Thymus (tissue), 11 donors: ENCODE data around the gene RBM24. TPM values are rescaled to one million over a fixed set of nuclear protein-coding genes. Genes with fewer than 3 reads are reported as not detected.

Experiments
- DNase-seq, 9 donors: peaks; one replicate each; pipeline ENCODE4 v3.0.0-alpha.2; 2013; ENCODE audit warnings: low spot score in 9 of 9, low read depth in 6 of 9, missing footprints in 1 of 9
- H3K27ac ChIP-seq, 2 donors: one replicate each; pipeline ENCODE4 v1.5.1; 2013; ENCODE audit warnings: control low read depth in 1 of 2, low read depth in 1 of 2, low read length in 1 of 2, mild to moderate bottlenecking in 1 of 2, moderate library complexity in 1 of 2
- H3K27me3 ChIP-seq, 2 donors: one replicate each; pipeline ENCODE4 v1.5.1; 2013; ENCODE audit warnings: low read length in 1 of 2; ENCODE audit not compliant: control insufficient read depth in 2 of 2, insufficient read depth in 1 of 2
- H3K36me3 ChIP-seq, 2 donors: one replicate each; pipeline ENCODE4 v1.5.1; 2013; ENCODE audit warnings: low read length in 1 of 2, mild to moderate bottlenecking in 1 of 2, moderate library complexity in 1 of 2; ENCODE audit not compliant: control insufficient read depth in 2 of 2, insufficient read depth in 2 of 2
- H3K4me1 ChIP-seq, 2 donors: one replicate each; pipeline ENCODE4 v1.5.1; 2013; ENCODE audit warnings: low read length in 2 of 2; ENCODE audit not compliant: control insufficient read depth in 2 of 2, insufficient read depth in 2 of 2
- H3K4me3 ChIP-seq, 2 donors: one replicate each; pipeline ENCODE4 v1.5.1; 2013; ENCODE audit warnings: low read length in 2 of 2, control low read depth in 1 of 2, mild to moderate bottlenecking in 1 of 2
- H3K9me3 ChIP-seq, 2 donors: one replicate each; pipeline ENCODE4 v1.5.1; 2013; ENCODE audit warnings: low read length in 1 of 2, mild to moderate bottlenecking in 1 of 2; ENCODE audit not compliant: control insufficient read depth in 2 of 2, insufficient read depth in 1 of 2
- WGBS: extraction: QIAGEN DNeasy Blood & Tissue Kit; methylation state at CpG from one replicate; pipeline ENCODE4 v1.1.7; 2013; 5-methylcytosine and 5-hydroxymethylcytosine counted together
- polyA plus RNA-seq: library from polyadenylated mRNA; stranded (reverse); fragments of 200-250 nt; gene quantifications from one replicate; pipeline ENCODE4 v1.2.3, GENCODE V29; 2013
- total RNA-seq: library from RNA; stranded (reverse); fragments of 120-200 nt; gene quantifications from one replicate; pipeline ENCODE4 v1.2.4, GENCODE V29; 2013
- donor health status: healthy.

RBM24 gene
- total and polyA plus RNA-seq, 2 donors, result 0.99 to 2.0 TPM

DNA sequence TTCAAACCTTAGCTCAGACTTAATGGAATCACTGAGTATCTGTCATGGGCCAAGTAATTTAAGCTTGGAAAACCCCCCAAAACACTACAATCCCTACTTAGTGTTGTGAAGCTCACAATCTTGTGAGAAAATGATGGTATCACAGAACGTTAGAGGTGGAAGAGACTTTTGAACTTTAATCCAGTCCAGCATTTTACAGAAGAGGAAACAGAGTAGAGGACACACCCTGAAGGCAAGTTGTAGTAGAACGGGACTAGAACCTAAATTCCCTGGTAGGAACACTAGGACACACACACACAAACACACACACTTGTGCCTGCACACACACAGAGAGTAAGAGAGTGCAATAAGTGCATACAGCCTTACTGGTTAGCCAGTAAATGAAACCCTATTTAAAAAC lies 62.1 kb downstream of the RBM24 start:
- Histone ChIP-seq H3K36me3 (no peaks in the 10 kb centered on the region), H3K4me1 (no peaks in the 10 kb centered on the region), H3K9me3 (no peaks in the 10 kb centered on the region), H3K27ac (no peak overlapping the region), H3K4me3 (no peak overlapping the region), H3K27me3 (no peaks in the 10 kb centered on the region)
- DNase-seq, result no peak
- whole genome bisulfite sequencing, result 91% methylated on average over 2 of the region's 2 CpGs

Other genes starting within 250 kb of the RBM24 start
- gene STMND1, start 179.3 kb upstream of the RBM24 start, total RNA-seq, result 0.05 TPM
- 0.09 TPM for gene STMND1, start 179.3 kb upstream of the RBM24 start, polyA plus RNA-seq
- gene CAP2, start 112.2 kb downstream of the RBM24 start, total RNA-seq, result 1.6 TPM
- 4.9 TPM for gene CAP2, start 112.2 kb downstream of the RBM24 start, polyA plus RNA-seq